GM12873 (cell line): ENCODE data around the gene C10orf105.

Source experiments
- TF ChIP-seq, protein P1 (sequence below): IDR thresholded peaks from 2 replicates; pipeline ENCODE4 v1.5.1; 2012; ENCODE audit warnings: low read depth, mild to moderate bottlenecking, moderate library complexity, low read length, control low read depth; ENCODE audit not compliant: insufficient read depth; ENCODE audit errors: missing control alignments

Gene C10orf105, protein sequence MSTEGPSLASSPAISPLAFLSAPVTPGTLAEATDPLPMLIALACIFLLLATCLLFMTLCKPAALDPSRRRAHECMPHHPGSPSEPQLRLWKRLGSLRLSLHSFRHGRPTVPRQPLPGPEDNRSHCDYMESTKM

DNA sequence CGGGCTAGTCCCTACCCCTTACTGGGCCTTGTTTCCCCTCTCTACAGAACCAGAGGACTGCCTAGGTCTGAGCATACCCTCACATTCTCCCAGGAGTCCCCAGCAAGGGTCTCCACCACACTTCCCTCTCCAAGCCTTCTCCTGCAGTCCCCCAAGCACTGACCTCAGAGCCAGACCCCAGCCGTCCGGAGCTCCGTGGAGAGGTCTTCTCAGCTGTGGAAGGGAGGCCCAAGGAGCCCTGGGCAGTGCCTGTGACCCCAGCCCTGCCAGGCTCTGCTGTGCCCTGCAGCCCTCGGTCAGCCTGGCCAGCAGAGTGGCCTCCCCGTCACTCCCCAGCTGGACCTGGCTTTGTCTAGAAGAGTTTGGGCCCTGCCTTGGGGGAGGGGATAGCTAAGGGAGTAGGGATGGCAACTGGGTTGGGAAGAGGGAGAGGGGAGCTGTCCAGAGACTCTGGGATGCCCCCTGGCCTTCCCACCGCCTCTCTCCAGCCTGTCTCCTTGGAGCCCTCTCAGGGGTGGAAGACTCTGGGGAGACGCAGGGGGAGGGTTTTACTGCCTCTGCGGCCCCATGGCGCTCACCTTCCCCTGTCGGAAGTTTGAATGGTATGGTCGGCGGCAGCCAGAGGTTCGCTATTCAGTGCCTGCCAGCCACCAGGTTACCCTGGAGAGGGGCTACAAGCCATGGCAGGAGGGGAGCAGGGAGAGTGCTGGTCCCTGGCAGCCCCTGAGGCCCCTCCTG is at the start of gene C10orf105:
Gene C10orf105 (minus strand): TSS at position 315 of the 738 bp plus-strand sequence. CDS start 3,441 bp downstream, outside the sequence.
- TF ChIP-seq, protein P1, sequence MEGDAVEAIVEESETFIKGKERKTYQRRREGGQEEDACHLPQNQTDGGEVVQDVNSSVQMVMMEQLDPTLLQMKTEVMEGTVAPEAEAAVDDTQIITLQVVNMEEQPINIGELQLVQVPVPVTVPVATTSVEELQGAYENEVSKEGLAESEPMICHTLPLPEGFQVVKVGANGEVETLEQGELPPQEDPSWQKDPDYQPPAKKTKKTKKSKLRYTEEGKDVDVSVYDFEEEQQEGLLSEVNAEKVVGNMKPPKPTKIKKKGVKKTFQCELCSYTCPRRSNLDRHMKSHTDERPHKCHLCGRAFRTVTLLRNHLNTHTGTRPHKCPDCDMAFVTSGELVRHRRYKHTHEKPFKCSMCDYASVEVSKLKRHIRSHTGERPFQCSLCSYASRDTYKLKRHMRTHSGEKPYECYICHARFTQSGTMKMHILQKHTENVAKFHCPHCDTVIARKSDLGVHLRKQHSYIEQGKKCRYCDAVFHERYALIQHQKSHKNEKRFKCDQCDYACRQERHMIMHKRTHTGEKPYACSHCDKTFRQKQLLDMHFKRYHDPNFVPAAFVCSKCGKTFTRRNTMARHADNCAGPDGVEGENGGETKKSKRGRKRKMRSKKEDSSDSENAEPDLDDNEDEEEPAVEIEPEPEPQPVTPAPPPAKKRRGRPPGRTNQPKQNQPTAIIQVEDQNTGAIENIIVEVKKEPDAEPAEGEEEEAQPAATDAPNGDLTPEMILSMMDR, result no peak

DNA sequence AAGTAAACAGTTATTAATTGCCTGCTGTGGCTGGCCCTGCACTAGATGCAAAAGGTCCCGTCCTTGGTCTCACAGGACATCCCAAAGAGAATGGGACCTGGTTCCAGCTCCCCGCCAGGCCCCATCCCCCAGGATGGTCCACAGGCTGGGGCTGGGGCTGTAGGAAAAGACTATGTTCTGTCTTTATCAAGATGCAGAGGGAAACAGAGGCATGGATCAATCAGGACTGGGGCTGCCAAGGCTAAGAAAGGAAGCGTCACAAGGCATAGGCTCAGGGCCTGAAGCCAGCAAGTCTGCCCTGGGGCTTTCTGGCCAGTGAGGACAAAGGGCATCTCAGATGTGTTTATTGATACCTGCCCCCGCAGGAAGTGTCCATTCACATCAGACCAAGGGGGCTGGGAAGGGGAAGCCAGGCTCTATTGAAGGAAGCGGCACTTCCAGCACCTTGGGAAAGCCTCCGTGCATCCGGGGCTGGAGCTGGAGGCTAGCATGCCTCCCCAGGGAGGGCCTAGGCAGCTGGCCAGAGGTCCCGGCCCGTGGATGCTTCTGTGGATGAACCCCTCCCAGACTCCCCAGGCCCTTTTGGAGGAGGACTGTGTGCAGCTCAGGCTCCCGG is 48.0 kb upstream of the C10orf105 start:
- TF ChIP-seq, protein P1, result no peak

DNA sequence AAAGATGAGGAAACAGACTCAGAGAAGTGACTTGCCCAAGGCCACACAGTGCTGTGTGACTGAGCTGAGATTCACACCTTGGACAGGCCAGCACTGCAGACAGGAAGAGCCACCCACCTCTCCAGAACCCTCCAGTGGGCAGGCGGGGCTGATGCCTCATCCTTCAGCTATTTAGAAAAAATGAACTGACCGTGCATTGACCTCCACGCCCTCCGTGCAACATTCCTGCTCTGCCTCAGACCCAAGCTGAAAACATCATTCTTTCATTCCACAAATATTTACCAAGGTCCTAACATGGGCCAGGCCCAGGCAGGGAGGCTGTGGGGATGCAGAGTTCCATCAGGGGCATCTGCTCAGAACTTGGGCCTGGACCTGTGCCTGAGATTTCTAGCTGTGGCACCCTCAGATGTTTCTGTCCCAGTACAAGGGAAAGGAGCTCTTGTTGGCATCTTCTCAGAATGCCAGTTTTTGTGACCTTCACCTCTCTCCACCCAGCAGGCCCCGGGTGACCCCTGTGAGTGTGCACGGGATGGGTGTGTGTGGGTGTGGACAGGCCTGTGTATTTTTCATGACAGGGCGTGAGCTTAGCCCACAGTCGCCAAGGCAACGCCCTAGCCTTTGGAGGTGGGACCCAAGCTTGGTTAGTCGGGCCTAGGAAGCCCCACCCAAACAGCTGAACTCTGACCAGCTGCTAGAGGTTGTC is 47.3 kb upstream of the C10orf105 start:
- TF ChIP-seq, protein P1, result no peak

GRCh38 chr10:71765906-71766716 is 46.5 kb upstream of the C10orf105 start:
- TF ChIP-seq, protein P1, result no peak

DNA sequence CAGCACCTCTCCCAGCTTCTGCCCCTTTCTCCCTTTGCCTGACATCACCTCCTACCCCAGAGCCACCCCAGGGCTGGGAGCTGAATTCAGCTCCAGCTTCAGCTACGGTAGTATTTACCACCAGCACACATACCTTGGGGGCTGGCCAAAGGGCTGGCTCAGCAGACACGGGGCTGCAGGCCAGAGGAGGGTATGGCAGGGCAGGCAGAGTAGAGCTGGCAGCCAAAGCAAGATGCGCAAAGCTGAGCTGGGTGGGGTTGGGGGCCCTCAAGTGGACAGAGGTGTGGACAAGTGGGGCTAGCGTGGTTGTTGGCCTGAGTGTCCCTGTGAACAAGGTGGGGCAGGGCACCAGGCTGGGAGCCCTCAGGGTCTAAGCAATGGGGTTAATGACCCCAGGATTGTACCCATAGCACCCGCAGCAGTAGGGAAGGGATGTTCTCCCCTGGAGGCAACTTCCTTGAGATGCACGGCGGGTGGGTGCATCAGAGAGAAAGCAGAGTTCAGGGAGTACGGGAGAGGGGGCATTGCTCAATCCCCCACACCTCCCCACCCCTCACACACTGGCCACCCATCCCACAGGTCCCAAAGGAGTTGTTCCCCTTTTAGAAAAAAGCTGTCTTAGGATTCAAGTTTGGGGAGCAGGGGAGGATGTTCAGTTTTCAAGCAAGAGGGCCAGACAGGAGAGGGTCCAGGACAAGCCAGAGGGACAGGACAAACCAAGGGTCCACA is 45.8 kb upstream of the C10orf105 start:
- TF ChIP-seq, protein P1, result no peak

GRCh38 chr10:71763352-71764127 is 44.0 kb upstream of the C10orf105 start:
- TF ChIP-seq, protein P1, result no peak
